HG03060 (cell line): ENCODE measurements around the gene LTBP3.
"Not testable (repeated sequence)": the region's sequence is repeated elsewhere in the genome, so short reads cannot be mapped to it uniquely, and the experiment has no call there.

Experiments used
- ATAC-seq: cut with Tn5 transposase; IDR thresholded peaks from one replicate; pipeline ENCODE4 v1.9.1; 2021; ENCODE audit warnings: low read depth, moderate number of reproducible peaks; ENCODE audit not compliant: unreplicated experiment

The LTBP3 gene

GRCh38 chr11:65572356-65573051 is 14.3 kb upstream of the LTBP3 start, which contains the start of gene FAM89B:
Gene FAM89B, plus strand, starts transcription at chr11:65572538. Its CDS starts 132 bp downstream, at chr11:65572670.
- no peak for ATAC-seq

- ATAC-seq = no peak
Observed at GRCh38 chr11:65571940-65572339, 13.8 kb upstream of the LTBP3 start.

GRCh38 chr11:65571420-65571819 is 13.3 kb upstream of the LTBP3 start:
- no peak for ATAC-seq

GRCh38 chr11:65569973-65570918 is 12.1 kb upstream of the LTBP3 start, which contains the start of gene ZNRD2:
Gene ZNRD2, plus strand, starts transcription at chr11:65570477. Its CDS starts 15 bp downstream, at chr11:65570492.
- ATAC-seq = peak; percentile 46

DNA sequence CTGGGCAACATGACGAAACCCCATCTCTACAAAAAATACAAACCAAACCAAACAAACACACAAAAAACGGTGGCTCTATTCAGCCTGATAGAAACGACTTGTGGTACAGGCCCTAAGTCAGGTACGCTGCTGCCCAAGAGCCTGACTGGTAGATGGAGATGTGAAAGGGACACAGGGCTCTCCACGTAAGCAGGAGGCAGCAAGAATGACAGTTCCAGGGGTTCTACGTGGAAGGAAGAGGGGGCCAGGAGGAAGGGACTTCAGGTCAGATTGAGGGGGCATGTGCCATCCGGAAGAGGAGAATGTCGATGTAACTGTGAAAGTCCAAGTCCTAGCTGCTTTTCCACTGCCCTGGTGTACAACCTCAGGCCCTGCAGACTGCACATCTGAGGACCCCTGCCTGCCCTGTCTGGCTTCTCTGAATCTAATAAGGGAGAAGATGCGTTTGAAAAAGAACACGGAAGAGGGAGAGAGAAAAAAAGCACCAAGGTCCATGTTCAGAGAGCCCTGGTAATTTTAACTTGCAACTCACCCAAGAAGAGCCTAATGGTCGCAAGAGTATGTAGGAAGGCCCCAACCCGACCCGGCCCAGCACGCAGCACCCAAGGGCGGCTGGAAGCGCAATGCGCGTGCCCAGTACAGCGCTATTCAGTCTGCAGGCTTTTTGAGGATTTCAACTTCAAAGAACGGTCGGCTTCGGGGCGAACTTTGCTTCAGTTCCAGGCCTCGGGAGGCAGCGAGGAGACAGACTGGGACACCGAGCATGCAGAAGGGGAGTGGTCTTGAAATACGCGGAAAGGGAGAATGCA is 11.2 kb upstream of the LTBP3 start:
- ATAC-seq = peak; percentile 1

DNA sequence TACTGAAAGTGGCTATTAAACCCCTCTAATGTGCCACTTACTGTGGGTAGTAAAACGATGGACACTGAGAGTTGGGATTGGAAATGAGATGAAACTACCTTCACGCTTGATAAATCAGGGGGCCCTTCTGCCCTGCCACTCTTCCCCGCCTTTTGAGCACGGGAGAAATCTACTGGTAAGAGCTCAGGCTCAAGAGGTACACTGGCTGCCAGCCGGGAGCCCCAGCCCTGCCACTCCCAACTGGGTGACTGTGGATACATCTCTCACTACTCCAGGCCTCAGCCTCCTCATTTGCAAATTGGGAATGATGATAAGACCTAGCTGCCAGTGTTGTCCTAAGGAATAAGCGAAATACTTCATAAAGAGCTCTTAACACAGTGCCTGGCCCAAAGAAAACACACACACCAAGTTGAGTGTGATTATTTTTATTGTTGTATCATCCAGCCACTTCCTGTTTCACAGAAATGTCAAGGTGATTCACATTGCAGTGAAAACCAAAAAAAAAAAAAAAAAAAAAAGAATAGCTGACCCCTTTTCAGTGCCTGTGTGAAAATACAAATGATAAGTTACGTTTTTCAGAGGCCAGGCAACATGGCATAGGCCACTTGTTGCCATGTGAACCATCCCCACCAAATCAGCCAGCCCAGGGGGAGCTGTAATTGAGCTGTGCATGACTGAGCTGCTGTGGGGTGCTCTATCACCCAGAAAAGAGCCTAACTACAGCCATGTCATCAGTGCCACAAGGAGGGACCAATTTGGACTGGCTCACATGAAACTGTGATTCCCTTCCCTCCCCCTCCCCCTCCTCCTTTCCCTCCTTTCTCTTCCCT is 7.7 kb upstream of the LTBP3 start:
- no peak for ATAC-seq

DNA sequence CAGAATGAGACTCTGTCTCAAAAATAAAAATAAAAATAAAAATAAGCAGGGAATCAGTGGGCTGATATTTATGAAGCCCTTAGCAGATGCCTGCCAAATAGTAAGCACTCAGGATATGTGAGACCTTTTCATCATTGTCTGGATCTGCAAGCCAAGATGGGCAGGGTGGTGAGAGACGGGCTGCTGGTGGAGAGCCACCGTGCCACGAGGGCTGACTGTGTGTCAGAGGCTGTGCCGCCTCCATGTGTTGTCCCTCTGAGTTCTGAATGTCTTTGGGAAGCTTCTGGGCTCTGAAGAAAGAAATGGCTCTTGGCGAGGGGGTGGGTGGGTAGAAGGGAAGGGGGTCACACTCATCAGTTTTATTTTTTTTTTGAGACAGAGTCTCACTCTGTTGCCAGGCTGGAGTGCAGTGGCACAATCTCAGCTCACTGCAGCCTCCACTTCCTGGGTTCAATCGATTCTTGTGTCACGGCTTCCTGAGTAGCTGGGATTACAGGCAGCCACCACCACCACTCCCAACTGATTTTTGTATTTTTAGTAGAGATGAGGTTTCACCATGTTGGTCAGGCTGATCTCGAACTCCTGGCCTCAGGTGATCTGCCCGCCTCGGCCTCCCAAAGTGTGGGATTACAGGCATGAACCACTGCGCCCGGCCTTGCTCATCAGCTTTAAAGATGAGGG is 6.9 kb upstream of the LTBP3 start:
- ATAC-seq = not testable (repeated sequence)

DNA sequence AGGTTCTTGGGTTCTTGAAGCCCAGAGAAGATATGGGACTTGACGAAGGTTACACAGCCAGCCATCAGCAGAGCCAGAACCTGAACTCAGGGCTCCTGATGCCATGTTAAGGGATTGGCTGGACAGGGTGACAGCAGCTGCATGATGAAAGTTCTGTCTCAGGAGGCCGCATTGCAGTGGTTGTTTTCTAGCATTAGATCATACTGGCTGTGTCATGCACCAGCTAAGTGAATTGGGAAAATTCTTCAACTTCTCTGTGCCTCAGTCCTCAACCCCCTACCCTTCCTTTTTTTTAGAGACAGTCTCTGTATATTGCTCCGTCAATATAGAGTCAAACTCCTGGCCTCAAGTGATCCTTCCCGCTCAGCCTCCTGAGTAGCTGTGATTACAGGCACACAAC is 5.4 kb upstream of the LTBP3 start:
- ATAC-seq = no peak

GRCh38 chr11:65562788-65563187 is 4.6 kb upstream of the LTBP3 start:
- no peak for ATAC-seq

DNA sequence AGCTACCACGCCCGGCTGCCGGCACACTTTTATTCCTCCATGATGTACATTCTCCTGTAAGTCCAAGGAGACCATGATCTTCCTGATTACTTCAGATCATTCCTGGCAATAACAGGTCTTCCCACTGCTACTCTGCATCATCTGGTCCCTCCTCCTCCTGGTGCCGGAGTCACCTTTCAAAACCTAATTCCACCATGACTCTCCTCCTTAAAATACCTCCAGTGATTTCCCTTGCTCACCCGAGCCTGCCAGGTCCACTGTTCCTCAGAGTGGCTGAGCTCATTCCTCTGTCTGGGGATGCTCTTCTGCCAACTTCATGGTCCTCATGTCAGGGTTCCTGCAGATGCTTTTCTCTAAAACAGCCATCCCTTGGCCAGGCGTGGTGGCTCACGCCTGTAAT is 3.9 kb upstream of the LTBP3 start:
- no peak for ATAC-seq

DNA sequence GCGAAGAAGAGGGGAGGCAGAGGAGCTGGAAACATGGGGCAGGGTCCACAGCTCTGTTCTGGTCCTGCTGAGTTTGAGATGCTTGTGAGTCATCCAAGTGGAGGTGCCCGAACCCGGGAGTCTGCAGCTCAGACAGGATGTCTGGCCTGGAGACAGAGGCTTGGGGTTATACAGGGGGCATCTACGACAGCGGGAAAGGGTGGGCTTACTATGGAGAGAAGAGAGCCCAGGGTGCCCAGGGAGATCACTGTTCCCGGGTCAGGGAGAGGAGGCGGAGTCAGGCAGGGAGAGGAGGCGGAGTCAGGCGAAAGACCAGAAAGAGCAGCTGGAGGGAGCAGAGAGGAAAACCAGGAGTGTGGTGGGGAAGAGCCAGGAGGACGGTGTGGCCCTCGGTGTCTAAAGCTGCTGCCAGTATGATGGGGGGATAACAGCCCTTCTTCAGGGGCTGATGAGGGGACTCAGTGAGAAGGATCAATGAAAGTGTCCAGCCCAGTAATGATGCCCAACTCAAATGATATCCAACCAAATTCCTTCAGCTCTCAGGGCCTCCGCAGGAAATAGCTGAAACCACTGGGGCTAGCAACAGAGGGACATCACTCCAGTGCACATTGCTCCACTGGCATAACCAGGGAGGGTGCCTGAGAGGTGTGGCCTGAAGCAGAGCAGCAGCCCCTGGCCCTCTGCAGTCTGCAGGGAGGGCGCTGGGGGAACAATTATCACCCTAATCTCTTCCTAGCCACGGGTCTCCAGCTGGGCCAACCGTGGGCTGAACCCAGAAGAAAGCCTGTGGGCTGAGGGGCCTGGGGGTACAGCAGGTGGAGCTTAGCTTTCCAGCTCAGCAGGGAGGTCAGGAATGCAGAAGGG is 2.6 kb upstream of the LTBP3 start:
- no peak for ATAC-seq

DNA sequence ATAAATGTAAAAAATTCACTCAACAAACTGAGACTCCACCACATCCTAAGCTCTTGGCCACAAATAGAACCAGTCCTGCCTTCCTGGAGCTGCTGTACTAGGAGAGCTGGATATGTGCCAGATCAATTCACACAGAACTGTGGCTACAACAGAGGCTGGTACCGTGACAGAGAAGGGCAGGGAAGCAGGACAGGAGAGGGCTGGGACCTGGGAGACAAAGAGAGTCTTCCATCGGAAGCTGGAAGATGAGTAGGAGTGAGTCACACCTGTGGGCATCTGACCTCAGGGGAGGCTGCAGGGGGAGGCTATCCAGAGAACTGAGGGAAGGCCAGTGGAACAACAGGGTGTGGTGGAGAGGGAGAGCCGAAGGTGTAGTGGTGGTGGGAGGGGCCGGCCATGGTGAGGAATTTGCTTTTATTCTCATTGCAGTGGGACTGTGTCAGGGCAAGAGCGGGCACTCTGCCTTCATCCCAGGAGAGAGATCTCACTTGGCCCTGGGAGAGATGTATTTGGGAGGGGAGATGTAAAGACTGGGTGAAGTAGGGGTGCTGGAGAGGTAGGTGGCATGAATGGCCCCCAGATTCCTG is 1.9 kb upstream of the LTBP3 start:
- ATAC-seq = no peak

- no peak for ATAC-seq
Observed at GRCh38 chr11:65559535-65559934, 1.4 kb upstream of the LTBP3 start.

DNA sequence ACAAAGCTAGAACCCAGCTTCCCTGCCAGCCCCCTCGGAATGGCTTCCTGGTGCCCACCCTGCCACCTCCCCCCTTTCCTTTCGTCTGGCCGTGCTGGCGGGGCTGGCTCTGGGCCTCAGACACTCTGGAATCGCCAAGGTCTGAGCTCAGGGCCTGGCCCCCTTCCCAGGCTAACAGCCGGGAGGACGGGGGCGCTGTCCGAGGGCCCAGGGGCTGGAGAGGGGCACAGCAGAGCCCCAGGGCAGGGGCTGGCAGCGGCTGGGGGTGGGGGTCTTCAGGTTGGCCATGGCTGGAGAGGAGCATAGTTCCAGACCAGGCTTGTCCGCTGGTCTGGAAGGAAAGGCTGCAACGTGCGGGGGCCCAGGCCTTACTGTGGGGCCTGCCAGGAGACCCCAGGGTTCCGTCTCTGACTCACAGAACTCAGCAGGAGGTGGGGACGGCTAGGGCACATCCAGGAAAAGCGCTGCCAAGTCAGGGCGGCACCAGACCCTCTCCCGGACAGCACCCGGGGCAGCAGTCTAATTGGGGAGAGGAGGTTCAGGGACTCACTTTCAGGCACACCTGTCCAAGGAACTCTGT is 861 bp upstream of the LTBP3 start:
- no peak for ATAC-seq

DNA sequence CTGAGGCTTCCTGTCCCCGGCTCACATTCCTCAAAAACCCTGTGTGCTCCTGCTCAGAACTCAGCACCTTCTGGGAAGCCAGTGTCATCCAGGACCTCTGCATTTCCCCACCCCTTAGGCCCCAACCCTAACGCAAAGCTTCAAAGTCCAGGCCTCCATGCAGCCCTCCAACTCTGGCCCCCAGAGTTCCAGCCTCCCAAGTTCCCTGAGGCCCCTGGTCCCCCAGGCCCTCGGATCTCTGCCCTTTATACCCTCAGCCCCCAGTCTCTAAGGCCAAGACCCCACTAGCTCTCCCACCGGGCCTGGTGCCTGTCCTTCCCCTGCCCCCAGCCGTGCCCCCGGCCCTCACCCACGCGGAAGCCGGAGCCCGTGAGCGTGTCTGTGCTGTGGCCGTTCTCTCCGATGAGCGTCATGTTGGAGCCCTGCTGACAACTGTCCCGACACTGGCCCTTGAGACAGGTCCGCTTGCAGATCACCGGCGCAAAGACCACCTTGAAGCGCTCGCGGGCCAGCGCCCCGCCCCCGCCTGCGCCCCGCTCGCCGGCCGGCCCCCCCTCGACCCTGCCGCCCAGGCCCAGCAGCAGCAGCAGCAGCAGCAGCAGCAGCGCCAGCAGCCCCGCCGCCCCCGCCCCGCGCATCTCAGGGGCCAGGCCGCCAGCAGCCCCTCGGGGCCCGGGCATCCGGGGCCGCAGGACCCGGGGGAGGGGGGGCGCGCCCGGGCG is 718 bp downstream of the LTBP3 start:
- ATAC-seq = no peak

DNA sequence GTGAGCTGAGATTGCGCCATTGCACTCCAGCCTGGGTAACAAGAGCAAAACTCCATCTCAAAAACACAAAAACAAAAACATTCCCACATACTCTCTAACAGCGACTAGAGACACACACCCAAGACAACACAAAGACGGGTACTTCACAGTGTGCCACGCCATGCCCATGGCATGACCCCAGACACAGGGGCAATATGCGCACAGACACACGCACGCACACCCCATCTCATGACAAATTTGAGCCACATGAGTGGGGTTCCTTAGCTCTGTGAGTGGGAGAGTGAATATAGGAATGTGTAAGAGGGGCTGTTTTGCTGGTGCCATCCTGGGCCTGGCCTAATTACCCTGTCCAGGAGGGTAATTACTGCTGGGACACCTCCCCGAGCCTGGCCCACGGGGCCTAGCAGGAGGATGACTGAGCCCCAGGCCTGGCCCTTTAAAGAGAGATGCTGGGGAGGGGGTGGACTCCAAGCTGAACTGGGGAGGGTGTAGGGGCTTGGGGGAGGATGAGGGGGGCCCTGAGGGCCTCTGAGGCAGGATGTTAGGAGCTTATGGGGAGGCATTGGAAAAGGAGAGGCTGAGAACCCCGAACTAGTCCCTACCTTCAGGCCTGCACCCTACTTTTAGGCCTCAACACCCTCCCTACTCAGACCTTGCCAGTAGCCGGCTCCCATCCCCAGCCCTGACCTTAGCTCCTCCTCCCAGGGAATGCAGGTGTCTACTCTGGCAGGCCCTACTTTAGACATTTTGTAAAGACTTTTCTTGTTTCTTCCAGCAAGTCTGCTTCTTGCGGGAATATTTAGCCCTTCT is 1.5 kb downstream of the LTBP3 start:
- no peak for ATAC-seq
